K562 (cell line): ENCODE measurements around the gene VWF. TPM values are rescaled to one million over a fixed set of nuclear protein-coding genes. Genes with fewer than 3 reads are reported as not detected.

Source experiments
- ATAC-seq: fragments of 200-7000 bp; cut with Tn5 transposase; 3 replicates; pipeline ENCODE4 v1.9.1; 2020; ENCODE audit warnings: moderate library complexity
- BruUV-seq: library from RNA; stranded (reverse); fragments of 400-500 nt; replicated peaks from 2 replicates; lab custom pipeline; 2021; lab: Mats Ljungman, UMichigan
- CTCF ChIA-PET: fragments of 300-600 bp; formaldehyde crosslinking; extraction: SDS; loops from one replicate; lab custom pipeline; 2021; ENCODE audit warnings: low intra/inter-chr PET ratio; lab: Yijun Ruan, JAX
- POLR2A ChIA-PET: fragments of 300-600, 350-650 bp; sonication (Branson Sonifier 250); formaldehyde crosslinking; extraction: SDS; loops from one replicate; lab custom pipeline; 2021; ENCODE audit warnings: antibody characterized with exemption, inconsistent platforms; lab: Yijun Ruan, JAX
- DNase-seq, 4 experiments: peaks; one replicate each; pipeline versions ENCODE4 v3.0.0 to v3.0.0-alpha.2; 2011 to 2018; ENCODE audit warnings: low spot score in 3 of 4, mixed read lengths in 3 of 4; ENCODE audit errors: extremely low read depth in 1 of 4
- FAIRE-seq: peaks from 2 replicates; lab custom pipeline; 2011; peaks lifted over from hg19 to GRCh38; lab: Jason Lieb, UNC
- H2AFZ ChIP-seq: 2 replicates; pipeline ENCODE4 v1.6.0; 2011; ENCODE audit warnings: low read depth, low read length, control low read depth, inconsistent platforms
- H3K27ac ChIP-seq: fragments of 200-600 bp; 3 replicates; pipeline ENCODE4 v1.8.0; 2011; ENCODE audit warnings: low read depth, mild to moderate bottlenecking, control low read depth, inconsistent platforms, low read length, moderate library complexity, mixed read lengths; ENCODE audit errors: extremely low read depth
- H3K27me3 ChIP-seq, 2 experiments: fragments of 300-600 bp in 1 of 2; 2 replicates in 1 of 2; 3 replicates in 1 of 2; pipeline versions ENCODE4 v1.6.0 to v1.8.0; 2011; ENCODE audit warnings: inconsistent platforms in 2 of 2, low read length in 2 of 2, mild to moderate bottlenecking in 1 of 2, mixed read lengths in 1 of 2, moderate library complexity in 1 of 2; ENCODE audit not compliant: control insufficient read depth in 2 of 2, insufficient read depth in 2 of 2
- H3K36me3 ChIP-seq: fragments of 300-600 bp; 3 replicates; pipeline ENCODE4 v1.8.0; 2011; ENCODE audit warnings: mild to moderate bottlenecking, low read length, inconsistent platforms; ENCODE audit not compliant: control insufficient read depth, insufficient read depth
- H3K4me1 ChIP-seq, 2 experiments: fragments of 200-600 bp in 1 of 2; replicated peaks in 1 of 2; 2 replicates in 1 of 2; 3 replicates in 1 of 2; pipeline versions ENCODE4 v1.5.1 to v1.8.0; 2011; ENCODE audit warnings: inconsistent platforms in 2 of 2, low read length in 2 of 2, mild to moderate bottlenecking in 1 of 2, mixed read lengths in 1 of 2, moderate library complexity in 1 of 2; ENCODE audit not compliant: control insufficient read depth in 2 of 2, insufficient read depth in 2 of 2
- H3K4me2 ChIP-seq: 2 replicates; pipeline ENCODE4 v1.6.1; 2011; ENCODE audit warnings: low read length, control low read depth, inconsistent platforms, mixed read lengths; ENCODE audit not compliant: insufficient read depth
- H3K4me3 ChIP-seq: fragments of 200-600 bp; sonication (generic), shearing (Covaris generic); 2 replicates; pipeline ENCODE4 v1.5.1; 2016; ENCODE audit warnings: control low read depth, inconsistent platforms
- H3K79me2 ChIP-seq: fragments of 200-600 bp; 3 replicates; pipeline ENCODE4 v1.8.0; 2011; ENCODE audit warnings: low read length, inconsistent platforms; ENCODE audit not compliant: control insufficient read depth, insufficient read depth
- H3K9ac ChIP-seq, 2 experiments: 2 replicates each; pipeline versions ENCODE4 v1.6.0 to v1.6.1; 2011; ENCODE audit warnings: low read depth in 2 of 2, low read length in 2 of 2, control low read depth in 1 of 2, inconsistent platforms in 1 of 2, mild to moderate bottlenecking in 1 of 2, mixed read lengths in 1 of 2; ENCODE audit not compliant: insufficient read depth in 1 of 2
- H3K9me1 ChIP-seq: one replicate; pipeline ENCODE4 v1.6.0; 2011; ENCODE audit warnings: inconsistent platforms, mild to moderate bottlenecking, low read length, moderate library complexity; ENCODE audit not compliant: control insufficient read depth, insufficient read depth
- H3K9me3 ChIP-seq: replicated peaks from 2 replicates; pipeline ENCODE4 v1.5.1; 2011; ENCODE audit warnings: low read depth, low read length, inconsistent platforms; ENCODE audit not compliant: control insufficient read depth, insufficient read depth
- H4K20me1 ChIP-seq: replicated peaks from 2 replicates; pipeline ENCODE4 v1.6.1; 2011; ENCODE audit warnings: low read length, inconsistent platforms, mixed read lengths; ENCODE audit not compliant: control insufficient read depth, insufficient read depth
- ARID2 ChIP-seq: fragments of 450-650 bp; IDR thresholded peaks from 2 replicates; pipeline ENCODE4 v1.6.1; 2017; ENCODE audit warnings: antibody characterized with exemption, mild to moderate bottlenecking
- ELF2 ChIP-seq: fragments of 250-450 bp; sonication (Bioruptor Pico); IDR thresholded peaks from 2 replicates; pipeline ENCODE4 v1.5.0; 2021; ENCODE audit warnings: mild to moderate bottlenecking
- EWSR1 ChIP-seq: fragments of 450-650 bp; IDR thresholded peaks from 2 replicates; pipeline ENCODE4 v1.6.1; 2018; ENCODE audit warnings: borderline replicate concordance, mild to moderate bottlenecking, low read depth, moderate library complexity; ENCODE audit not compliant: partially characterized antibody
- KLF10 ChIP-seq: fragments of 250-450 bp; sonication (Bioruptor Pico); IDR thresholded peaks from 2 replicates; pipeline ENCODE4 v1.6.1; 2021; ENCODE audit warnings: matching md5 sums
- NBN ChIP-seq: fragments of 450-650 bp; IDR thresholded peaks from 2 replicates; pipeline ENCODE4 v1.6.1; 2016; ENCODE audit warnings: low read depth, mild to moderate bottlenecking
- RAD51 ChIP-seq: fragments of 450-650 bp; IDR thresholded peaks from 2 replicates; pipeline ENCODE4 v1.7.1; 2016; ENCODE audit warnings: low read depth, mild to moderate bottlenecking, borderline replicate concordance
- RCOR1 ChIP-seq, 2 experiments: IDR thresholded peaks; 2 replicates each; pipeline ENCODE4 v1.6.1; 2012; ENCODE audit warnings: low read depth in 2 of 2, low read length in 2 of 2, borderline replicate concordance in 1 of 2, improper control_type of control experiment in 1 of 2
- TAF1 ChIP-seq: IDR thresholded peaks from 2 replicates; pipeline ENCODE4 v1.6.1; 2011; ENCODE audit warnings: mild to moderate bottlenecking, low read length, moderate library complexity; ENCODE audit not compliant: insufficient read depth, control insufficient read depth, severe bottlenecking; ENCODE audit errors: extremely low read depth
- ZBTB1 ChIP-seq: sonication (generic); formaldehyde crosslinking; IDR thresholded peaks from 2 replicates; pipeline ENCODE4 v1.8.1; 2023; ENCODE audit warnings: missing genetic modification reagents, low read depth, mild to moderate bottlenecking, borderline replicate concordance
- ZNF277 ChIP-seq: fragments of 250-450 bp; sonication (Bioruptor Pico); IDR thresholded peaks from 2 replicates; pipeline ENCODE4 v1.8.0; 2022; ENCODE audit warnings: inconsistent platforms, mild to moderate bottlenecking, moderate library complexity, borderline replicate concordance
- ZNF280B ChIP-seq: fragments of 250-450 bp; sonication (Bioruptor Pico); IDR thresholded peaks from 2 replicates; pipeline ENCODE4 v1.5.1; 2021; ENCODE audit warnings: mild to moderate bottlenecking
- ZNF398 ChIP-seq: fragments of 250-450 bp; sonication (Bioruptor Pico); IDR thresholded peaks from 2 replicates; pipeline ENCODE4 v1.8.0; 2021; ENCODE audit warnings: moderate library complexity, mild to moderate bottlenecking, inconsistent platforms
- ZNF79 ChIP-seq: fragments of 250-450 bp; sonication (Bioruptor Pico); IDR thresholded peaks from 2 replicates; pipeline ENCODE4 v1.4.0; 2020; ENCODE audit warnings: low read depth, mild to moderate bottlenecking, moderate library complexity
- WGBS: fragments of 100-300 bp; shearing (Covaris generic); methylation state at CpG from one replicate; pipeline ENCODE4 v1.1.6; 2016; ENCODE audit warnings: low coverage, mixed read lengths; ENCODE audit not compliant: insufficient coverage; ENCODE audit errors: missing lambda C conversion rate; 5-methylcytosine and 5-hydroxymethylcytosine counted together
- in situ Hi-C: fragments of 300-500 bp; cut with MboI; formaldehyde crosslinking; loops from 4 replicates; pipeline ENCODE4 v1.15.0; 2018; ENCODE audit warnings: inconsistent platforms, mixed read lengths
- intact Hi-C: fragments of 100-400 bp; cut with micrococcal nuclease; formaldehyde crosslinking; loops from 2 replicates; pipeline ENCODE4 v1.14.2; 2022
- polyA plus RNA-seq, 8 experiments: library from polyadenylated mRNA; depleted of rRNA in 4 of 8; stranded (reverse) in 5 of 8; unstranded in 3 of 8; fragments of >200 nt; fragmentation: Nextera tagmentation in 2 of 8; fragmentation: Illumina TruSeq in 1 of 8; extraction: Ambion mirVana in 2 of 8; extraction: Trizol in 1 of 8; gene quantifications; 2 replicates each; pipeline versions ENCODE4 v1.2.1 to v1.2.3, GENCODE V29; 2011 to 2014; ENCODE audit warnings: inconsistent platforms in 1 of 8, missing spikeins in 1 of 8
- total RNA-seq, 7 experiments: library from RNA; depleted of rRNA in 6 of 7; stranded (reverse); fragments of >200 nt in 6 of 7; fragmentation: Illumina TruSeq in 2 of 7; extraction: Trizol in 2 of 7; gene quantifications; 2 replicates each; pipeline versions ENCODE4 v1.2.1 to v1.2.3, GENCODE V29; 2011 to 2021; ENCODE audit warnings: low replicate concordance in 1 of 7

The VWF gene
- total and polyA plus RNA-seq, 9 of the 15 experiments (the other 6 are each of a cell fraction or from before 2014, with no cell fraction given), result 0.53 TPM; not detected in 8

- H3K27me3 ChIP-seq, result peaks cover 23 to 64% of the 10 kb centered on the region in 2 experiments; a peak in 4 of 5 replicates
- peaks cover 0 to 6% of the 10 kb centered on the region in 2 experiments; a peak in 2 of 5 replicates for H3K4me1 ChIP-seq
- no peak overlapping the region for H3K4me3 ChIP-seq
- intact Hi-C loops, result no loop called here
- no peak overlapping the region for H3K4me2 ChIP-seq
- no peak overlapping the region for H3K9ac ChIP-seq
- H2AFZ ChIP-seq, result no peak overlapping the region
- no peaks in the 10 kb centered on the region for H3K79me2 ChIP-seq
- DNase-seq, result no peak
- ChIA-PET POLR2A (no interaction called here), CTCF (no interaction called here)
- in situ Hi-C loops, result no loop called here
- TF ChIP-seq NBN, result no peak
- TF ChIP-seq ZNF277 (CRISPR knock-in tag), result no peak
- TF ChIP-seq RCOR1 (IDR thresholded peaks at IDR 0.05; ENCODE audit: borderline replicate concordance in 1 of 2, low read depth in 2 of 2, low read length in 2 of 2), result no peak
- no peak for TF ChIP-seq ARID2
- TF ChIP-seq ZNF79 (CRISPR knock-in tag), result no peak
- no peak for TF ChIP-seq ELF2 (CRISPR knock-in tag)
- TF ChIP-seq ZBTB1, result no peak
- no peak for TF ChIP-seq ZNF280B (CRISPR knock-in tag)
- no peak for TF ChIP-seq EWSR1
- no peak for TF ChIP-seq KLF10 (CRISPR knock-in tag)
- TF ChIP-seq TAF1, result no peak
- no peak for TF ChIP-seq ZNF398 (CRISPR knock-in tag)
- TF ChIP-seq RAD51, result no peak
- FAIRE-seq, result no peak
- H4K20me1 ChIP-seq, result no peaks in the 10 kb centered on the region
- WGBS, result 2% methylated on average over 27 of the region's 28 CpGs
- ATAC-seq, result no peak
- no peaks in the 10 kb centered on the region for H3K9me1 ChIP-seq
- no peaks in the 10 kb centered on the region for H3K36me3 ChIP-seq
- H3K9me3 ChIP-seq, result no peaks in the 10 kb centered on the region
- BruUV-seq, result no TSS peak
- no peak overlapping the region for H3K27ac ChIP-seq
Measured at GRCh38 chr12:6076776-6077691, 47.4 kb downstream of the VWF start.
